ENCODE results near the gene CPZ.

CPZ gene

GRCh38 chr4:8595237-8596087 lies 2.9 kb downstream of the CPZ start:
- no peak for DNase-seq (ENCODE audit: low spot score)

- no peak for DNase-seq (ENCODE audit: low spot score)
Observed at GRCh38 chr4:8596891-8597290, 4.3 kb downstream of the CPZ start.

- DNase-seq (ENCODE audit: low spot score), result no peak
Observed at GRCh38 chr4:8597319-8597718, 4.8 kb downstream of the CPZ start.

- DNase-seq (ENCODE audit: low spot score), result no peak
Observed at GRCh38 chr4:8597791-8598190, 5.2 kb downstream of the CPZ start.

GRCh38 chr4:8598391-8599090 lies 6.0 kb downstream of the CPZ start:
- no peak for DNase-seq (ENCODE audit: low spot score)

- no peak for DNase-seq (ENCODE audit: low spot score)
Observed at GRCh38 chr4:8599091-8599460, 6.5 kb downstream of the CPZ start.

GRCh38 chr4:8599657-8600056 lies 7.1 kb downstream of the CPZ start:
- no peak for DNase-seq (ENCODE audit: low spot score)

- no peak for DNase-seq (ENCODE audit: low spot score)
Observed at GRCh38 chr4:8600266-8600665, 7.7 kb downstream of the CPZ start.

GRCh38 chr4:8600686-8601085 lies 8.1 kb downstream of the CPZ start:
- no peak for DNase-seq (ENCODE audit: low spot score)

- no peak for DNase-seq (ENCODE audit: low spot score)
Observed at GRCh38 chr4:8601086-8601485, 8.5 kb downstream of the CPZ start.

GRCh38 chr4:8601556-8601955 lies 9.0 kb downstream of the CPZ start:
- DNase-seq (ENCODE audit: low spot score), result no peak

GRCh38 chr4:8602686-8603430 lies 10.3 kb downstream of the CPZ start:
- no peak for DNase-seq (ENCODE audit: low spot score)

- DNase-seq (ENCODE audit: low spot score), result no peak
Observed at GRCh38 chr4:8603931-8604330, 11.4 kb downstream of the CPZ start.

GRCh38 chr4:8605289-8605688 lies 12.7 kb downstream of the CPZ start:
- DNase-seq (ENCODE audit: low spot score), result no peak

GRCh38 chr4:8606476-8606875 lies 13.9 kb downstream of the CPZ start:
- no peak for DNase-seq (ENCODE audit: low spot score)

GRCh38 chr4:8606966-8607365 lies 14.4 kb downstream of the CPZ start:
- no peak for DNase-seq (ENCODE audit: low spot score)

GRCh38 chr4:8607603-8608481 lies 15.3 kb downstream of the CPZ start:
- DNase-seq (ENCODE audit: low spot score), result peak; percentile 89

- no peak for DNase-seq (ENCODE audit: low spot score)
Observed at GRCh38 chr4:8608714-8609391, 16.3 kb downstream of the CPZ start.

- no peak for DNase-seq (ENCODE audit: low spot score)
Observed at GRCh38 chr4:8609406-8609805, 16.8 kb downstream of the CPZ start.

- DNase-seq (ENCODE audit: low spot score), result no peak
Observed at GRCh38 chr4:8609824-8610350, 17.3 kb downstream of the CPZ start.

All from HuH-7.5 (cell line).